Sigmoid colon (tissue), 4 donors: ENCODE measurements around the gene KRTAP4-2.

Experiments used
- CTCF ChIP-seq, 4 experiments: fragments of 450-650 bp in 3 of 4; fragments of 200-600 bp in 1 of 4; IDR thresholded peaks; one replicate each; pipeline ENCODE4 v1.5.1; 2016 to 2019; ENCODE audit warnings: antibody characterized with exemption in 4 of 4, mild to moderate bottlenecking in 3 of 4, moderate library complexity in 2 of 4
- EP300 ChIP-seq, 4 donors: sonication (generic); formaldehyde crosslinking; IDR thresholded peaks; one replicate each; pipeline ENCODE4 v1.6.1; 2017; ENCODE audit warnings: antibody characterized with exemption in 4 of 4
- POLR2A ChIP-seq, 2 donors: fragments of 450-650 bp; IDR thresholded peaks; one replicate each; pipeline ENCODE4 v1.6.1; 2016; ENCODE audit warnings: antibody characterized with exemption in 2 of 2, mild to moderate bottlenecking in 2 of 2, moderate library complexity in 2 of 2

- no peak for TF ChIP-seq CTCF (IDR thresholded peaks at IDR 0.05)
- no peak for TF ChIP-seq POLR2A (IDR thresholded peaks at IDR 0.05)
- no peak for TF ChIP-seq EP300 (IDR thresholded peaks at IDR 0.05)
These were observed 18.0 kb upstream of the KRTAP4-2 start for GRCh38 chr17:41196068-41196467.
